Frontal cortex (tissue), 1 donor: ENCODE results near the gene HTRA1. TPM values are rescaled to one million over a fixed set of nuclear protein-coding genes. Genes with fewer than 3 reads are reported as not detected.

Experiments used
- small RNA-seq: library from RNA; depleted of rRNA; stranded (forward); fragments of <200 nt; gene quantifications from one replicate; pipeline ENCODE3, GENCODE V24; 2014
- total RNA-seq: library from RNA; depleted of rRNA; stranded (reverse); fragments of >200 nt; gene quantifications from one replicate; pipeline ENCODE4 v1.2.3, GENCODE V29; 2014

The HTRA1 gene
- total RNA-seq, 1 donor from 2014 or later, result 41.2 TPM

Small RNAs within 50 kb of the gene (small RNA-seq; reads per million reads assigned to genes)
- gene MIR3941, result not detected

Other genes starting within 250 kb of the HTRA1 start
- gene BTBD16, start 190.3 kb upstream of the HTRA1 start, total RNA-seq, result not detected
- gene PLEKHA1, start 86.8 kb upstream of the HTRA1 start, total RNA-seq, result 29.8 TPM
- not detected for gene ARMS2, start 6.9 kb upstream of the HTRA1 start, total RNA-seq
- not detected for gene DMBT1, start 99.2 kb downstream of the HTRA1 start, total RNA-seq
- not detected for gene C10orf120, start 238.3 kb downstream of the HTRA1 start, total RNA-seq